Stimulated activated CD8-positive, alpha-beta memory T cell treated with anti-CD3 and anti-CD28 coated beads, Interleukin-4, amount 100 ng/mL, for 4 hours (primary cell): ENCODE data around the gene SLC4A2.
A peak's percentile ranks its signal among the peaks of the same experiment; 100 is the strongest.

Experiments used
- DNase-seq, 2 donors: peaks; one replicate each; pipeline ENCODE4 v3.0.0-alpha.2; 2020; ENCODE audit warnings: low read depth in 2 of 2, low spot score in 1 of 2

The SLC4A2 gene

GRCh38 chr7:151079199-151079910, 20.0 kb downstream of the SLC4A2 start:
- no peak for DNase-seq

GRCh38 chr7:151080067-151080521, 20.7 kb downstream of the SLC4A2 start:
- no peak for DNase-seq

GRCh38 chr7:151080522-151081169, 21.3 kb downstream of the SLC4A2 start, which contains the start of gene FASTK:
FASTK (minus strand) TSS chr7:151080809; CDS start chr7:151080766, 43 bp downstream.
- peak; percentile 59 to 74 for DNase-seq

DNA sequence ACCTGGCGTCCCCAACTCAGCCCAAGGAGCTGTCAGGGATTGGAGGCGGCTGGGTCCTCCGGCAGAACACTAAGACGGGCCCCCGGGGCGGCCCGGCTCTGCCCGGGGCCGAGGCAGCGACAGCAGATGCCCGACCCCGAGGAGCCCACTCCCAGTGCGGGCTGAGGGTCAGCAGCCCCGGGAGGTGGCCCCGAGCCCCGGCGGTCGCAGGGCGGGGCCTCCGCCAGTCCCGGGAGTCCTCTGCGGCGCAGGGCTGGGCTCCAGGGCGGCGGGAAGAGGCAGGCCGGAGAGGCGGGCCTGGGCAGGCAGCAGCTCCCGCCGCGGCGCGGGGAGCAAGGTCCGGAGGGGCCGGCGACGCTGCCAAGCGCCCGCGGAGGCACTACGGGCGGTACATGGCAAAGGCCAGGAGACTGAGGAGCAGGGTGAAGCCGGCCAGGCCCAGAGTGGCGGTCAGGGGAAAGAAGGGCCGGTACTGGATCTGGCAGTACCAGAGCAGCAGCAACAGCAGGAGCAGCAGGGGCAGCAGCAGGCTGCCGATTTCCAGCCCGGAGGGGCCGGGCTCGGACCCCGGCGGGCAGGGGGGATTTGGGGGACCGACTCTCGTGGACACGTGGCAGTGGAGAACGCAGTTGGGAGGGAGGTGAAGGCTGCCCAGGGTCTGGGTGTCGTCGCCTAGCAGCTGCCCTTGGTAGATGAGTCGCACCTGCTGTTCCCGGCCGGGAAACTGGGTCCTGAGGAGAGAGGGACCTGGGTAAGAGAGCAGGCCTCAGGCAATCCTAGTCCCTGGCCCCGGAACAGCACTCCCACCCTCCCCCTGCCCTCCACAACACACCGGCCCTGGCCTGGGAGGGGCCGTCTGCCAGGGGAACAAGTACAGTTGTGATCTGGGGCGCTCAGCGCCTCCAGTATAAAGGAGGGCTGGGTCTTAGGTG, 22.0 kb downstream of the SLC4A2 start:
- DNase-seq, result no peak

GRCh38 chr7:151082141-151083070, 23.0 kb downstream of the SLC4A2 start:
- no peak for DNase-seq

DNA sequence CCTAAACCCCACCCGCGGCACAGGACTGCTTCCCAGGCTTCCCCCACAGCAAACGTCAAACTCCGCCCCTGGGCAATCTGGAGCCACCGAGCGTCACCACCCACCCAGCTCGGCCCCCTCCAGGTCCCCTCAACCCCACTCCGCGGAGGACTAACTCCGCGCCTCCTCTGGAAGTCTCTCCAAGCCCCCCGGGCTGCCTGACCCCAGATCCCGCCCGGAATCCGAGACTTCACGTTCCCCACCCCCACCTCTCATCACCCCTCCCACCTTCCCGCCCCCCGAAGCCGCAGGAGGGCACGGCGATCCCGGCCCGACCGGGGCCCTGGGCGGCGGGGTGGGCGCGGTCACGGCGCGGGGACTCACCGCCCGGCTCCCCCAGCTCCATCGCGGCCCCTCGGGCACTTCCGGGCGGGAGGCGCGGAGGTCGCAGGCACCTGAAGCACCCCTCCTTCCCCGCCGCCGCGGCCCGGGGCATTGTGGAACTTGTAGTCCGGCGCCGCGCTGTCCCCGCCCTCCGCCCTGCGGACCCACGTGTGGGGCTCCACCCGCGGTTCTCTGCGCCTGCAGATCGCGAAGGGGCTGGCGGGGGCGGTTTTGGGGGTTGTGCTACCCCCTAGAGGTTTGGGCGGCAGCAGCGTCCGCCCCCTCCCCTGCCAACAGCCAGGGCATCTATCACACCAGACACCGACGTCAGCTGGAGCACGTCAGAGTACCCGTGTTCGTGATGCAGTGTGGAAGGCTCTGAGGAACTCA, 23.9 kb downstream of the SLC4A2 start, which contains the start of gene TMUB1:
TMUB1 (minus strand) TSS at position 423 of the 753 bp plus-strand sequence. CDS start 930 bp downstream, outside the sequence.
- peak; percentile 63 to 78 for DNase-seq

DNA sequence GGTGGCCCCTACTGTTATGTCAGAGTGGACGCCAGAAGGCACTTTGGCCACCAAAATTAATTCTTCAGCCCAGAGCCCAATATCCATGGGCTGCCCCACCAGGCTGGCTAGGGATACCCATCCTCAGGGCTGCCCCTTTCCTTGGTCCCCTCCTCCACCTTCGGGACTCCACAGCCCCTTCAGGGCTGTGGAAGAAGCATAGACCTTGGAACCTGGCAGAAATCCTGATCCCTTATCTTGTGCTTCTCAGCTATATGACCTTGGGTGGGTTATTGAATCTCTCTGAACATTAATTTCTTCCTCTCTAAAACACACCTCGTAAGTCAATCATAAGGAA, 24.4 kb downstream of the SLC4A2 start:
- DNase-seq, result no peak

- DNase-seq, result no peak
These were observed 25.9 kb downstream of the SLC4A2 start for GRCh38 chr7:151085329-151085690.

DNA sequence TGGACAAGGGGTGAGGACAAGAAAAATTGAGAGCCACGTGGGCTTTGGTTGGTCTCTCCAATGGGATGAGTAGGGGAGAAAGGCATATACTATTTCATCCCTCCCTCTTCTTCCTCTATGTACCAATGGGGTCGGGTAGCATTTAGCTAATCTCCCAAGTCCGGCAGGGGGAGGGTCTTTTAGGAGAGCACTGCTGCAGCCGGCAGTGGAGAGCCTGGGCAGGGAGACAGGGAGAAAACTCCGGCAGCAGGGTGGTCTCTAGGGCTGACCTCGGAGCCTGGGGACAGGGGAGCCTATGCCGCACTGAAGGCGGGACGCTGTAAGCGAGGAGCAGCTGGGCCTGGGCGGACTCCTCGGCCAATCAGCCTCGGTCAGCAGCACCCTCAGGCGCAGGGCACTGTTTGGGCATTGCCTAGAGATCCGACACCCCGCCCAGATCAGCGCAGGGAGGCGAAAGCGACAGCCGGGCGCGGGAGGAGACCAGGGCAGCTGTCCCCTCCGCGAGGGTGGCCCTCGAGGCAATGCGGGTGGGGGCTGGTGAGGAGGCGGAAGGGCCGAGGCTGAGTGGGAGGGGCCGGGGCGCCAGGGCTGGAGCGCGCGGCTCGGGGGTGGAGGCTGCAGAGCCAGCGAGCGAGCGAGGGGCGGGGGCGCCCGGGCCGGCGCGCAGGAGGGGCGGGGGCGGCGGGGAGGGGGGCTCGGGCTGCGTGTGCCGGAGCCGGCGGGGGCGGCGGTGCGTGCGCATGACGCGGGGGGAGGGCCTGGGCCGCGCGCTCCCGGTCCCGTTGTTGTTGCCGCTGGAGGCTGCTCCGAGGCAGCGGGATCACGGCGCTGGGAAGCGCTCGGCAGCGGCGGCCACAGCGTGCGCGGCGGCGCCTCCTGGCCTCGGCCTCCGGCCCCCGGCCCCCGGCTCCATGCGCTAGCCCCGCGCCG, 26.6 kb downstream of the SLC4A2 start, which contains the start of gene AGAP3:
AGAP3 (plus strand) TSS at position 785 of the 930 bp plus-strand sequence. CDS start 267 bp downstream, outside the sequence.
- peak in 1 of 2 donors; percentile 47 for DNase-seq

DNA sequence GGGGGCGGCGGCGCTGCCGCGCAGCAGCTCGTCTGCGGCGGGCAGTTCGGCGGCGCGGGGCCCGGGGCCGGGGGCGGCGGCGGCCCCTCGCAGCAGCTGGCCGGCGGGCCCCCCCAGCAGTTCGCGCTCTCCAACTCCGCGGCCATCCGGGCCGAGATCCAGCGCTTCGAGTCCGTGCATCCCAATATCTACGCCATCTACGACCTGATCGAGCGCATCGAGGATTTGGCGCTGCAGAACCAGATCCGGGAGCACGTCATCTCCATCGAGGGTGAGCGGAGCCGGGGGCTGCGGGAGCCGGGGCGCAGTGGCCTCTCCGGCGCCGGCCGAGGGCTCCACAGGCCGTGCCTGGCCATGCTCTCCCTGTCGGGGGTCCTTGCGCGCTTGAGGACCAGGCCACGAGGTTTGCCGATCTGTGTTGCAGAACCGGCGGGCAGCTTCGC, 27.4 kb downstream of the SLC4A2 start:
- DNase-seq, result no peak

DNA sequence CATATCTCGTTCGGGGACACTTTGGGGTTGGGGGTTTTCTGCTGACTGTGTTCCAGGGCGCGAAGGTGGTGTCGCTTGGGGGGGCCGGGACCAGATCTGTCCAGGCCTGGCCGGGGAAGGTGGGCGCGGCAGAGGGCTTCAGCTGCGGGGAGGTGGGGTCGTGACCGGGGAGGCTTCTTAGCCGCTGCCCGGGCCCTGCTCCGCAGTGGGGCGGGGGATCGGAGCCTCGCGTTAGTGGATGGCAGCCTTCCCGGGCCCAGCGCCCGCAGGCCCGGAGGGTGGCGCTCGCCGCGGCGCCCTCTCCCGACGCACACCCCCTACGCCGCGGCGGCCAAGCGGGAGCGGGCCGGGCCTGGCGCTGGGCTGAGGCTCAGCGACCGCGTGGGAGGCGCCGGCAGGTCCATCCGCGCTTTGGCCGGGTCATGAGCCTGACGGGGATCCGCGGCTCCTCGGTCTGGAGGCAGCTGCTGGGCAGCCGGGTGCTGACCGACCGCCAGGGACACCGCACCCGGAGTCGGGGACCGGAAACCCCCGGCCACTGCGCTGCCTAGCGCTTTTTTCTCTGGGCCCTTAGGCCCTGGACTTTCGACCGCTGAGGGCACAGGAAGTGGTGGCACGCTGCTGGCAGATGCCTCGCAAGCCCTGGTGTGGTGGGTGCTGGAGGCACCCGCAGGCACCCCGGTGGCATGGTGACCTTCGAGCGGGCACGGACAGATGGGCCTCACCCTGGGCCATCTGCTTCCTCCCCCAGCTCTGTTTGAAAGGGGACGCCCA, 28.0 kb downstream of the SLC4A2 start:
- DNase-seq, result no peak

- DNase-seq, result no peak
These were observed 28.8 kb downstream of the SLC4A2 start for GRCh38 chr7:151088019-151088855.

DNA sequence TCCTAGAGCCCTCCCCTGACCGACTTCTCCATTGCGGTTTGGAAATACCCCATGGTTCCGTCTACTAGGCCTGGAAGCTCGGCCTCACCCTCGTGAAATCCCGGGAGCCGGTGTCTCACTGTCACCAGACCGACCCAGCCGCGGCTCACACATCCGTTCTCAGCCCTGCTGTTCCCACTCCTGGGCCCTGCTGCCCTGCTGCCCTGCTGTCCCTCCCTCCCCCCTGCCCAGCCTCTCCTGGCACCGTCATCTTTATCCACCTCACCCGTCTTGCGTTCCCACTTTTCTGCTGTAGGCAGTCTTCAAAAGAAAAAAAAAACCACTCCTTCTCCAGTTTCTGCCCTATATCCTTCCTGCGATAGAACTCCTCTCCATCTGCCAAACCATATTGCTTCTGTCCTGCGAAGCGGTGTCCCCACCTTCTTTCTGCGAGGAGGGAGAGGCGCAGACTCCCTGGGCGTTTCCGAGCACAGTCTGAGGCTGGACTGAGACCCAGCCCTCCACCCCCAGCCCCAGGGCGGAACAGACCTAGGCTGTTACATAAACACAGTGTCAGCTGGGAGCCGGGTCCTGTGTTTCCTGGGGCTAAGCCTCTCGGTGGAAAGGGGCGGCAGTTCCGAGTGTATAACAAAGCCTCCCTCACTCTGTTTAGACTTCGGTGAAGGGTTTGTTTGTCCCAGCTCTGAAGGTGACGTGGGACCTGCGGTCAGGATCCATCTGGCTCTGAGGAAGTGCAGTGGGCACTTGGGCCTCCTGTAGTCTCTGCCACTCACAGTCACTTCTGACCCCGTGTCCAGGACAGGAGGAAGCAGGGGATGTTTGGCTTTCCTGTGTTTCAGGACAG, 29.7 kb downstream of the SLC4A2 start:
- DNase-seq, result no peak

GRCh38 chr7:151089893-151090730, 30.7 kb downstream of the SLC4A2 start:
- DNase-seq, result no peak

- DNase-seq, result no peak
These were observed 31.6 kb downstream of the SLC4A2 start for GRCh38 chr7:151091003-151091402.
